Middle frontal gyrus (tissue), 1 donor: ENCODE measurements around the gene SART1.
"Not testable (repeated sequence)": the region's sequence is repeated elsewhere in the genome, so short reads cannot be mapped to it uniquely, and the experiment has no call there.

Source experiments
- DNase-seq: peaks from one replicate; pipeline ENCODE4 v3.0.0-alpha.2; 2015; ENCODE audit warnings: low spot score; ENCODE audit errors: extremely low spot score

SART1 gene

DNA sequence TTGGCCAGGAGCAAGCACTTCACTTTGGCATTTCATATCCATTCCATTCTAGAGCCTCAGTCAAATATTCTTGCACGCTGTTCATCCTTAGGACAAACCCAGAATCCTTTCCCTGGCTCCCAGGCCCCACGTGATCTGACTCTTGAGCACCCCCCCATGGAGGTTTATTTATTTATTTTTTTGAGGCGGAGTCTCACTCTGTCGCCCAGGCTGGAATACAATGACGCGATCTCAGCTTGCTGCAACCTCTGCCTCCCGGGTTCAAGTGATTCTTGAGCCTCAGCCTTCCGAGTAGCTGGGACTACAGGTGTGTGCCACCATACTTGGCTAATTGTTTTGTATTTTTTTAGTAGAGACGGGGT is 29.0 kb upstream of the SART1 start:
- DNase-seq = no peak

DNA sequence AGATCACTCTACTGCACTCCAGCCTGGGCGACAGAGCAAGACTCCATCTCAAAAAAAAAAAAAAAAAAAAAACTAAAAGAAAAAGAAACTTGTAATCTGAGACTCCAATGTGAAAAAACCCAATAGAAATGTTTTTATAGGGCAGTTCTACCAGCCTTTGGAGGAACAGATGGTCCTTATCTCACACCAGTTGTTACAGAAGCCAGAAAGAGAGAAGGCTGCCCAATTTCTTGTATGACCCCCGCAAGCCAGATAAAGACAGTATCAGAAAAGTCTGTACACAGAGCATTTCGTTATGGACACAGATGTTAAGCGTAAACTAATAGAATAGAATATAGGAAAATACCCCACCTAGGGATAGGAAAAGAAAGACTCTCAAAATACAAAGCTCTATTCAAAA is 27.5 kb upstream of the SART1 start:
- no peak for DNase-seq

DNA sequence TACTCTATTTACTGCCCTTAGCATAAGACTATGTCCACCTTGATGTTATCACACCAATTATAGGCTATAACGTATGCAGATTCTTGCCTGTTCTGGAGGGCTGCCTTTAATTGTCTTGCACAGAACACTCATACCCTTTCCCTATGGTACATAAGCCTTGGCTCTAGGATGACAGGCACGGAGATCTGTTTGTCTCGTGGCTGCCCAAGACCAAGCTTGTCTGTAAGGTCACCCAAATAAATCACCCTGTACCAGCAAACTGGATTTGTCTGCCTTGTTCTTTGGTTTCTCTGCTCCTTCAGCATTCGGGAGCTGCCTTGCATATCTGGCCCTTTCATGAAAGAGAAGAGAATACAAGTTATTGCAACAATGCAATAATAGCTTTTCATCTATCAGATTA is 23.8 kb upstream of the SART1 start:
- no peak for DNase-seq

DNA sequence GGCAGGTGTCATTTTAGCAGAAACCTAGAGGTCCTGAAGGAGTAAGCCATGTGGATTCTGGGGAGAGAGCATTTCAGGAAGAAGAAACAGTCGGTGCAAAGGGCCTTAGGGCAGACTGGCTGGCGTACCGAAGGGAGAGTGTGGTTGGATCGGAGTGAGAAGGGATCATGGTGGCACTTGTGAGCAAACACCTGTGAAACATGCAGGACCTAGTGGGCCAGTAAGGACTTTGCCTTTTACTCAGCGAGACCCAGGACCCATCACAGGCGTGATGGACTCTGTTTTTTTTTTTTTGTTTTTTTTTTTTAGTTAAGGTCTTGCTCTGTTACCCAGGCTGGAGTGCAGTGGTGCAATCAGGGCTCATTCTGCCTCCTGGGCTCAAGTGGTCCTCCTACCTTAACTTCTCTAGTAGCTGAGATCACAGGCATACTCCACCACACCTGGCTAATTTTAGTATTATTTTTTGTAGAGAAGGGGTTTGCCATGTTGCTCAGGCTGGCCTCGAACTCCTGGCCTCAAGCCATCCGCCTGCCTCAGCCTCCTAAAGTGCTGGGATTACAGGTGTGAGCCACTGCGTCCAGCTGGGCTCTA is 19.7 kb upstream of the SART1 start:
- DNase-seq = no peak

DNA sequence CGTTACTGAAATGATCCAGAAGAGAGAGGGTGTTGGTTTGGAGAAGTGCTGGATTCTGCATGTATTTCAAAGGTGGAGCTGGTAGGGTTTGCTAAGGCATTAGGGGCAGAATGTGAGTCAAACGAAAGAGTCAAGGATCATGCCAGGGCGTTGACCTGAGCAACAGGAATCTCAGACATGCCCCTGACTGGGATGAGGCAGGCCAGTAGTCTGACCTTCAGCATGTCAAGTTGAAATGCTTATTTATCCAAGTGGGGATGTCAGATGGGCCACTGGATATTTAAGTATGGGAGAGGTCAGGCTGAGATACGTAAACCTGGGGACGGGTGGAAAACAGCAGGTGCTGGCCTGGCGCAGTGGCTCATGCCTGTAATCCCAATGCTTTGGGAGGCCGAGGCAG is 19.0 kb upstream of the SART1 start:
- DNase-seq = no peak

DNA sequence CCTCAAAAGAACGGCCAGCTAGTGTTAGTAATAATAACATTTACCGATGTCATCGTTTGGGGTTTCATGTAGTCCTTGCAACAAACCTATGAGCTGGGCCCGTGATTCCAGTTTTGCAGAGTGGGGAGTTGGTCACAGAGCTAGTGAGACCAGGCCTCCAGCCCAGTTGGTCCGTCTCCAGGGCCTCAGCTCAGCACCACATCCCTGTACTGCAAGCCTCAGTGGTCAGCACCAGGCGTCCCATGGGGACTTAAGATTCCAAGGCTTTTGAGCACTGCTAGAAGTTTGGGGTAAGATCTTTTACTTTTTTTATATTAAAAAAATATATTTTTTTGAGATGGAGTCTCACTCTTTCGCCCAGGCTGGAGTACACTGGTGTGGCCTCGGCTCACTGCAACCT is 17.3 kb upstream of the SART1 start:
- DNase-seq = no peak

DNA sequence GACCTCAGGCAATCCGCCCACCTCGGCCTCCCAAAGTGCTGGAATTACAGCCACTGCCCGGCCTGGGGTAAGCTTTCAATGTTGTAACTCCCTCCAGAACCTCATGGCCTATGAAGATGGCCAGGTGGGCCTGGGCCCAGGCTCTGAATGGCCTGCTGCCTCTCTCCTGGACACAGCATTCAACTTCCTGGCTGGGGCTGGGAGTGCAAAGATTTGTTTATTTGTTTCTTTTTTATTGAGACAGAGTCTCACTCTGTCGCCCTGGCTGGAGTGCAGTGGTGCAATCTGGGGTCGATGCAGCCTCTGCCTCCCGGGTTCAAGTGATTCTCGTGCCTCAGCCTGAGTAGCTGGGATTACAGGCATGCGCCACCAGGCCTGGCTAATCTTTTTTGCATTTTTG is 16.8 kb upstream of the SART1 start:
- no peak for DNase-seq

DNA sequence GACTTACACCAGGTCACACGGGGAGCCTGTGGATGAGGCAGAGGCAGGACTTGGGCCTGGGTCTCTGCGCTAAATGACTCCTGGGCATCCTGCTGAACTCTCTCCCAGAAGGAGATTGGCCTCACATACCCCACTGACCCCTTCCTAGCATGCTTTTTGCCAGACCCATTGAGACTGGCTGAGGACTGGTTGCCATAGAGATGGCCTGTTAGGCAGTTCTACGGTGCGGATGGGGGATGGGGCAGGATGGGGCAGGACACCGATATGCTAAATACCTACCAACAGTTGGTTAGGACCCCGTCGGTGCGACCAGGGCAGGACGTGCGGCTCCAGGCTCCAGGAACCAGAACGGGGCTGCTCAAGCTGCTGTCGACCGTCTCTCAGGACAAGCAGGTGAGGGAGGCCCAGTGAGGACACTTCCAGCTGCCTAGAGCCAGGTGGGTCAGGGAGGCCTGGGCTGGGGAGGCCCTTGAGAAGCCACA is 16.1 kb upstream of the SART1 start, which contains the start of gene TSGA10IP:
Gene TSGA10IP, plus strand, starts transcription at position 51 of the 482 bp plus-strand sequence. Its CDS starts 196 bp downstream, at position 247.
- DNase-seq = no peak

DNA sequence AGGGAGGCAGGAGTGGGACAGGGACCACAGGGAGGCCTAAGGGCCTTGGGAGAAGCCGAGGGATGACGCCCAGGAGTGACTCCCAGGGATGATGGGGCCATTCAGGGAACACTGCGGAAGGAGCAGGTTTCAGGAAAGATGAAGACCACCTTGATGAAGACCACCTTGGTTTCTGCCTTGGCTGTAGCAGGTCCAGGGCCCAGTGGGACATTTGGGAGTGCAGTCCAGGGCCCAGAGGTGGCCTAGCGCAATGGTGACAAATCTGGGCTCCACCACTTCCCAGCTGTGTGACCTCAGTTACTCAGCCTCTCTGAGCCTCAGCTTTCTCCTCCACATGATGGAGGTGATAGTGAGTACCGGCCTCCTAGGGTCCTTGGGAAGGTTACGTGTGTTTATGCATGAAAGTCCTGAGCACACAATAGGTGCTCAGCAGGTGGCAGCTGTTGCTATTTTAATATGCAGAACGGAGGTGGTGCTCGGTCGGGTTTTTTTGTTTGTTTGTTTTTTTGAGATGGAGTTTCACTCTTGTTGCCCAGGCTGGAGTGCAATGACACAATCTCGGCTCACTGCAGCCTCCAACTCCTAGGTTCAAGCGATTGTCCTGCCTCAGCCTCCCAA is 15.5 kb upstream of the SART1 start:
- DNase-seq = no peak

DNA sequence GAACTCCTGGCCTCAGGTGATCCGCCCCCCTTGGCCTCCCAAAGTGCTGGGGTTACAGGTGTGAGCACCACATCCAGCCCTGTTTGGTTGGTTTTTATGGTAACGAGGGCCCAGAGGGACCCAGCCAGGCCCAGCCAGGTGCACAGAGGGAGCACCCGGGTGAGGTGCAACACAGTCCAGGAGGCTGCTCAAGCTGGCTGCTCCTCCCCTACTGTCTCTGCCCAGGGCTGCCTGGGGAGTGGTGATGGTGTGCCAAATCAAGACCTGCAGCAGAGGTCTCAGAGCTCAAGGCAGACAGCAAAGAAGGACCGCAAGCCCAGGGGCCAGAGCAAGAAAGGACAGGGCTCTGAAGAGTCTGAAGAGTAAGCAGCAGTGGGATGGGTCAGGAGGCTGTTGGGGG is 14.9 kb upstream of the SART1 start:
- no peak for DNase-seq

DNA sequence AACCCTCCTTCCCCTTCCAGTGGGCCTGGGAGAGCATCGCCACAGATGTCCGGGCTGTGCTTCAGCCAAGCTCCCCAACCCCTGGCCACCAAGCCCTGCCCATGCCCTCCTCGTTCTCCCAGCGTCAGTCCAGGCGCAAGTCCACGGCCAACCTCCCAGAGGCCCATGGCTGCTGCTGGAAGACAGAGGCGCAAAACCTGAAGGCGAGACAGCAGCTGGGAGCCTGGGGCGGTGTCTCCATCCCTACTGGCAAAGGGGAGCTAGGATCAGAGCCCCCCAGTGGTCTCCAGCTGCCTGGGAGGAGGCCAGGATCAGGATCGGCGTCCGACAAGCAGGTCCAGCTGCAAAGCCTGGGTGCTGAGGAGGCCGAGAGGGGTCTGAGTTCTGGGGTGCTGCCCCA is 14.4 kb upstream of the SART1 start:
- DNase-seq = no peak

DNA sequence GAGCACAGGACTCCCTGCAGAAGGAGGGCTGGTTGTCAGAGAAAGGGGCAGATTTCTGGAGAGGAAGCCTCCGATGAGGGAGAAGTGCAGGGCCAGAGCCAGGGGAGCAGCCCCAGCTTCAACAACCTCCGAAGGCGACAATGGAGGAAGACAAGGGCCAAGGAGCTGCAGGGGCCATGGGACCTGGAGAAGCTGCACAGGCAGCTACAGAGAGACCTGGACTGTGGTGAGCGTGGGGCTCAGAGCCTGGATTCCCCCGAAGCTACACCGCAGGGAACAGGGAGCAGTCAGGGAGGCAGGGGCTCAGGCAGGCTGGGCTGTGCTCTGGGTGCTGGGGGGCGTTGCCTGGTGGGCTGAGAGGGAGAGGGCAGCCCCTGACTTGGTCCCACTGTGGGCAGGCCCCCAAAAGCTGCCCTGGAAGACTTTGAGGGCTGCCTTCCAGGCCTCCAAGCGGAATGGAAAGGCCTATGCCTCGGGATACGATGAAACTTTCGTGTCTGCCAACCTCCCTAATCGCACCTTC is 13.9 kb upstream of the SART1 start:
- DNase-seq = no peak

DNA sequence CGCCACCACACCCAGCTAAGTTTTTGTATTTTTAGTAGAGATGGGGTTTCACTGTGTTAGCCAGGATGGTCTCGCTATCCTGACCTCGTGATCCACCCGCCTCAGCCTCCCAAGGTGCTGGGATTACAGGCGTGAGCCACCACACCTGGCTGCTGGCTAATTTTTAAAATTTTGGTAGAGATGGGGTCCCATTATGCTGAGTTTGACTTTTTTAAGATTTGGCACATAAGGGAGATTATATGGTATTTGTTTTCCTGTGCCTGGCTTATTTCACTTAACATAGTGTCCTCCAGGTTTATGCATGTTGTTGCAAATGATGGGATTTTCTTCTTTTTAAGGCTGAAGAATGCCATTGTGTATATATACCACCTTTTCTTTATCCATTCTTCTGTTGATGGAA is 10.8 kb upstream of the SART1 start:
- not testable (repeated sequence) for DNase-seq

DNA sequence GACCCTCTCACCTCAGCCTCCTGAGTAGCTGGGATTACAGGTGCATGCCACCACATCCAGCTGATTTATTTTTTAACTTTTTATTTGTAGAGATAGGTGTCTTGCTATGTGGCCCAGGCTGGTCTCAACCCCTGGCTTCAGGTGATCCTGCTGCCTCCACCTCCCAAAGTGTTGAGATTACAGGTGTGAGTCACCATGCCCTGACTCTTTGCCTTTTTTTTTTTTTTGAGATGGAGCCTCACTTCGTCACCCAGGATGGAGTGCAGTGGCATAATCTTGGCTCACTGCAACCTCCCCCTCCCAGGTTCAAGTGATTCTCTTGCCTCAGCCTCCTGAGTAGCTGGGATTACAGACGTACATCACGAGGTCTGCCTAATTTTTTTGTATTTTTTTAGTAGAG is 9.9 kb upstream of the SART1 start:
- not testable (repeated sequence) for DNase-seq

DNA sequence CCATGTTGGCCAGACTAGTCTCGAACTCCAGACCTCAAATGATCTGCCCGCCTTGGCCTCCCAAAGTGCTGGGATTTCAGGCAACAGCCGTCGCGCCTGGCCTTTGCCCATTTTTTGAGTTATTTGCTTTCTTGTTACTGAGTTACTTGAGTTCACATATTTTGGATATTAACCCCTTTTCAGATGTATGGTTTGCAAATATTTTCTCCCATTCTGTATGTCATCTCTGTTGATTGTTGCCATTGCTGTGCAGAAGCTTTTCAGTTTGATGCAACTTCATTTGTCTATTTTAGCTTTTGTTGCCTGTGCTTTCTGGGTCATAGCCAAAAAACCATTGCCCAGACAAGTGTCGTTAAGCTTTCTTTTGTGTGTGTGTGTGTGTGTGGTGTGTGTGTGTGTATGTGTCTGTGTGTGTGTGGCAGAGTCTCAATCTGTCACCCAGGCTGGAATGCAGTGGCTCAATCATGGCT is 9.4 kb upstream of the SART1 start:
- no peak for DNase-seq

DNA sequence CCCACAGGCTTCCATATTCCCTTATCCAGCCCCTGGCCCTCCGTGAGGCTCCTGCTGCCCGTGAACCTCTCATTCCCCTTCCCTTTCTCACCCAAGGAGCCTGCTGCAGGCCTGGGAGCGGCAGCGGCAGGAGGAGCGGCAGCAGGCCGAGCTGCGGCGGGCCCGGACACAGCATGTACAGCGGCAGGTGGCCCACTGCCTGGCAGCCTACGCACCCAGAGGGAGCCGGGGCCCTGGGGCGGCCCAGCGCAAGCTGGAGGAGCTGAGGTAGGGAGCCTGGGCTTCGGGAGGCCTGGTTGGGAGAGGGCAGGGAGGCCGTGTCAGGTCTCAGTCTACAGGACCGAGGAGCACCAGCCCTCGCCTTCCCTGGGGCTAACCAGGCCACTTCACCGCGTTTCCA is 8.1 kb upstream of the SART1 start:
- no peak for DNase-seq

DNA sequence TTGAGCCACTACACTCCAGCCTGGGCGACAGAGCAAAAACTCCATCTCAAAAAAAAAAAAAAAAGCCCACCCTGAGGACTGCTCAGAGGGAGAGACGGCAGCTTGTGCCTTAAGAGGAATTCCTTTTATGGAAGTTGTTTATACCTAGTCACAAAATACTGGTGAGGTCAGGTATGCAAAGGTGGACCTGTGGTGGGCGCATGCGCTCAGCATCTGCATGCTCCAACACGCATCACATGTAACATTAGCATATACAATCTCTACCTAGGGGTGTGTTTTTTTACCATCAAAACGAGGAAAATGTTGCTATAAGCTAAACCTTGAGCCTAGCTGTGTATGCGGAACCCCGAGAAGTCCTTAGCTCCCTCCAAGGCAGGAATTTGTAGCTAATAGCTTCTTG is 6.8 kb upstream of the SART1 start:
- DNase-seq = no peak

DNA sequence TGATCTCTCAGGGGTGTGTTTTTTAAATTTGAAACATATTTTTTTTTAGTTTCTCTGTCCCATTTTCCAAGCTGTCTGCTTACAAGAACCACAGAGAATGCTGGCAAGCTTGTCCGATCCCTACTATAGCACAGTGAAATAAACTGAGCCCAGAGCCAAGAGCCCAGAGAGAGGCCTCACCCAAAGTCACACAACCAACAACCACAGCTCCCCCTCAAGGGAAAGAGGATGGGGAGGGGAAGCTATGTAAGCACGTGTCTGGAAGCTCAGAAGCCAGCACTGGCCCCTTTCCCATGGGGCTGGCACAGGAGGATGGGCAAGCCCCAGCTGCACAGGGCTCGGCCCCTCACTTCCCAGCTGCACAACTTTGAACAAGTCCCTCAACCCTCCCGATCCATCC is 3.2 kb upstream of the SART1 start:
- DNase-seq = no peak

DNA sequence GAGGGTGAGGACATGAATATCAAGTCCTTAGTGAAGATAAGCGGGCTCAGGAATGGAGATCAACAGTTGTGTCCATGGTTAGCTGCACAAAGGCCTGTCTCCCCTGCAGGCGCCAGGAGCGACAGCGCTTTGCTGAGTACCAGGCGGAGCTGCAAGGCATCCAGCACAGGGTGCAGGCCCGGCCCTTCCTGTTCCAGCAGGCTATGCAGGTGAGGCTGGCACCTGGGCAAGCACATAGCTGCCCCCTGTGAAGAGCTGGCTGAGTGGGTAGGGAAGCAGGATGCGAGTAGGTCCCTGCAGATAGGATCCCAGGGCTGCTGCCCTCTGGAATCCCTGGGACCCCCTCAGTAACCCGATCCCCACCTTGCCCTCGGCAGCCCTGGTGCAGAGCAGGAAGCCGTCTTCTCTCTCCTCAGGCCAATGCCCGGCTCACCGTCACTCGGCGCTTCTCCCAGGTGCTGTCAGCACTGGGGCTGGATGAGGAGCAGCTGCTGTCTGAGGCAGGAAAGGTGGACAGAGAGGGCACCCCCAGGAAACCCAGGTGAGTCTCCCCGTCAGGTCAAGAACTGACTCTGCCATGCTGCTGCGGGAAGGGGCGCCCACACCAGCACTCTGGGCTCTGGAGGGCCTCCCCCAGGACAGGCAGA is 2.6 kb upstream of the SART1 start:
- DNase-seq = no peak

DNA sequence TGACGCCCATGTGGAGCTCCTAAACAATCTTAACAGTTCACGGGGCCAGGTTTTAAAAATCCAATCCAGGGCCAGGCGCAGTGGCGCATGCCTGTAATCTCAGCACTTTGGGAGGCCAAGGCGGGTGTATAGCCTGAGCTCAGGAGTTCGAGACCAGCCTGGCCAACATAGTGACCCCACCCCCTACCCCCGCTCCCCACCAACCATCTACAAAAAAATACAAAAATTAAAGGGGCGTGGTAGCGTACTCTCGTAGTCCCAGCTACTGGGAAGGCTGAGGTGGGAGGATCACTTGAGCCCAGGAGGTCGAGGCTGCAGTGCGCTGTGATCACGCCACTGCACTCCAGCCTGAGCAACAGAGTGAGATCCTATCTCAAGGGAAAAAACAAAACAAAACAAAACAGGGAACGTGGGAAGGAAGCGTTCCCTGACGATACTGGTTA is 689 bp upstream of the SART1 start:
- no peak for DNase-seq

DNA sequence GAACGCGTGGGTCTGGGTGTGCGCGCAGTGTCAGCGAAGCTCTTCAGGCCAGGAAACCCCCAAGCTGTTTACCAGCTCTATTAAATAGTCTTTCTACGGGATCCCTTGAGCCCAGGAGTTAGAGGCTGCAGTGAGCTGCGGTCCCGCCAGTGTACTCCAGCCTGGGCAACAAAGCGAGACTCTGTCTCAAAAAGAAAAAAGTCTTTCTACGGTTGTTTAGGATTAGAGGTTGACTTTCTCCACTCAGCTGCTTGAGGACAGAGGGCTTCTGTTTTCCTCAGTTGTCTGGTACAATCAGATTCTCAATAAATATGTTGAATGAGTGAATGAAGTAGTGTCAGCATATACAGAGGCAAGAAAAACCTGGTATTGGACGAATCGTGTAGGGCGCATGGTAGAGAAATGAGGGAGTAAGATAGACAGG is 619 bp downstream of the SART1 start:
- DNase-seq = no peak

DNA sequence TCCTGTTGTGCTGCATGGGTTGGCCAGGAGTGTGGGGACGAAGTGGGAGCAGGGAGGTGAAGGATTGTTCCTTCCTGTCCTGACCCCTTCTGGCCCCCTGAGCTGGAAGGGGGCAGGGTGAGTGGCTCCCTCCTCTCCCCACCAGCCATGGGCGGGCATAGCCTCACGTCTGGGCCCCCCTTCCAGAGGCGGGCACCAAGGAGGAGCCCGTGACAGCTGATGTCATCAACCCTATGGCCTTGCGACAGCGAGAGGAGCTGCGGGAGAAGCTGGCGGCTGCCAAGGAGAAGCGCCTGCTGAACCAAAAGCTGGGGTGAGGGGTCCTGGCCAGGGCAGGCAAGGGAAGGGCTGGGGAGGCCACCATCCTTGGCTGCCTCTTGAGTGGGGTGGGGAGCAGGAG is 3.4 kb downstream of the SART1 start:
- DNase-seq = no peak
